ENCODE results near the gene ZNF30.
"Not testable (repeated sequence)": the region's sequence is repeated elsewhere in the genome, so short reads cannot be mapped to it uniquely, and the experiment has no call there.

ZNF30 gene

DNA sequence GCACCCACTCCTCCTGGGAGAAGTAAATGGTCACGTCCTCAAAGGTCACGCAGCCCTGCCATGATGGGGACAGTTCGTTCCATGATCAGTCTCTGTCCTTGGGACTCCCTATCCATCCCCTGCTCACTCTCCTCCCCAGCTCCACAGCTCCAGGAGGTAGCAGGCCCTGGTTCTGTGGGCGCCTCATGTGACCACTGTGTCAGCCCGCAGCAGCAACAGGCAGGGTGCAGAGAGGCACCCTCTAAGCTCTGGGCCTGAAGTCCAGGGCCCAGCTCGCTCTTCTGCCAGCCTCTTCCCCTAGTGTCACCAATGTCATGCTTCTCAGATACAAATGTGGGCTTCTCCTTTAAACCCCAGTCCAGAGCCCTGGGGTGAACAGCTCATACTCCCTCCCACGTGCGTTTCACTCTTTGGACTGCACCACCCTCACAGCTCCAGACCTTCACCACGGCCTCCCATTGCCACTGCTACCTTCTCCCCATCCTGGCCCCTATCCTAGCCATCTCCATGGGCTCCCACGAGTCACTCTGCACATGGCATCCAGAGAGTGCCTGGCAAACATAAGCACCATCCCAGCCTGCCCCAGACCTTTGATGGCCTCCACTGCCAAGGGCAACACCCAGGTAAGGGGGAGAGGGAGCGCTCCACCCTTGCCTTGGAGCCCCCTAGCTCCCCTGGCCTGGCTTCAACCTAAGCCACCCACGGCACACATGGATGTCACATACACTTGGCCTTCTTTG lies 34.4 kb downstream of the ZNF30 start:
- DNase-seq = no peak

DNA sequence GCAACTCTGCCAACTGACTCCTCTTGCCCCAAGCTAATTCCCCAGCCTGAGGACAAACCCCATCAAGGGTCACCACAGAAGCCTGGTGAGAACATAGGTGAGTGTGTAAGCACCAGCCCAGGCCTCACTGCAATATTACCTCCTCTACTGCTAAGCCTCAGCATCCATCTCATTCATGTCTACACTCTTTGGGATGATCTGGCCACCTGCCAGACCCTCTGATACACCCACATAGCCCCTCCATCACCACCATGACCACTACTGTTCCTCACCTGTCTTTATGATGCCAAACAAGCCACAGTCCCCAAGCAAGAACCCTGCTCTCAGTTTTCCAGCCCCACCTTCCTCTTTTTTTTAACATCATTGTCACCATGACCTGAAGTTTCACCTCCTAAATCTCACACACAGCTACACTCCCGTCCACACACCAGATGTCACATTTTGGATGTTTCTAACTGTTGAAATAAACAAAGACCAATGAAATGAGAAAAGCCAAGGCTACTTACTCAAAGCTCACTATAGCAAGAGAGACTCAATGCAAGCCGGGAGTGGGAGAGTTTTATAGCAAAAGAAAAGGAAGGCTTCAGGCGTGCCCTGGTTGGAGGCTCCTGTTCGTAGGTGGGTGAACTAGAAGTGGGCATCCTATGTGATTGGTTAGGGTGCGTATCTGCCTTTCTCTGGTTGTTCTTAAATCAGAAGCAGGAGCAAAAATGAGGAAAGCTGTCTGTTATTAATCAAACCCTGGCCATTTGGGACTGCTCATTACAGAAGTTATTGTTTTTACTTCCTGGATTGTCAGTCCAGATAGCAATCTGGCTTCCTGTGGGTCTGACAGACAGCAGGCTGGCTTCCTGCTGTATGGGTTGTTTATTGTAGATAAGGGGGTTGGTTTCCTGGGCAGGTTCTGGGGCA lies 35.3 kb downstream of the ZNF30 start:
- no peak for DNase-seq

DNA sequence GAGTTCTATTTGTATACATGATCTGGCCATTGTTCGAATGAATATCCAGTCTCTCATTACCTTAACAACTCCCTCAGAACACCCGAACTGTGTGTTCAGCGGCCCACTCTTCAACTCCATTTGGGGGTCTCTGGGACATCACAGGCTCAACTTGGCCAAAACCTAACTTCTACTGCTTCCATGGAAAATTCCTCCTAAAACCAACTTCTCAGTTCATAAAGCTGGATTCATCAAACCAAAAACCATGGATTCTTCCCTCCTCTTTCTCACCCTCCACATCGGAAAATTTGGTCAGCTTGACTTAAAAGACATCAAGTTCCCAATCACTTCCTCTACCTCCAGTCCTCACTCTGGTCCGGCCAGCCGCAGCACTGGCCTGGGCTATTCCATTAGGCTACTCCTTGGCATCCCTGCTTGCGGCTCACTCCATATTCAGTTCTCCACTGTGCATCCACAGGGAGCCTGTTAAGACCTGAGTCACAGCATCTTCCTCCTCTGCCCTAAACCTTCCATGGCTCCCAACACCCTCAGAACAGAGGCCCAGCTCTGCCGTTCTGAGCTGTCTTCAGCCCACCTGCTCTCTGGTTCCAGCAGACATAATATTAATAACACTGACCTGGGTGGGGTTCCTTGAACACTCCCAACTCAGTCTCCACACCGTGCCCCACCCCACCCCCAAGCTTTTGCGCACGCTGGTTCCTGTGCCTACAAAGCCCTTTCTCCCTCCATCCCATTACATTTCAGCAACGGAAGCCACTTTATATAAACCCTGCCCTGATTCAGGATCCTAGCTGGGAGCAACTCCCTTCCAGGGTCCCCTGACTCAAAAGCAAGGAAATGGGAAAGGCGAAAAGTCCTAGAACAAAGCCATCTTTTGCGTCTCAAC lies 36.2 kb downstream of the ZNF30 start:
- no peak for DNase-seq

DNA sequence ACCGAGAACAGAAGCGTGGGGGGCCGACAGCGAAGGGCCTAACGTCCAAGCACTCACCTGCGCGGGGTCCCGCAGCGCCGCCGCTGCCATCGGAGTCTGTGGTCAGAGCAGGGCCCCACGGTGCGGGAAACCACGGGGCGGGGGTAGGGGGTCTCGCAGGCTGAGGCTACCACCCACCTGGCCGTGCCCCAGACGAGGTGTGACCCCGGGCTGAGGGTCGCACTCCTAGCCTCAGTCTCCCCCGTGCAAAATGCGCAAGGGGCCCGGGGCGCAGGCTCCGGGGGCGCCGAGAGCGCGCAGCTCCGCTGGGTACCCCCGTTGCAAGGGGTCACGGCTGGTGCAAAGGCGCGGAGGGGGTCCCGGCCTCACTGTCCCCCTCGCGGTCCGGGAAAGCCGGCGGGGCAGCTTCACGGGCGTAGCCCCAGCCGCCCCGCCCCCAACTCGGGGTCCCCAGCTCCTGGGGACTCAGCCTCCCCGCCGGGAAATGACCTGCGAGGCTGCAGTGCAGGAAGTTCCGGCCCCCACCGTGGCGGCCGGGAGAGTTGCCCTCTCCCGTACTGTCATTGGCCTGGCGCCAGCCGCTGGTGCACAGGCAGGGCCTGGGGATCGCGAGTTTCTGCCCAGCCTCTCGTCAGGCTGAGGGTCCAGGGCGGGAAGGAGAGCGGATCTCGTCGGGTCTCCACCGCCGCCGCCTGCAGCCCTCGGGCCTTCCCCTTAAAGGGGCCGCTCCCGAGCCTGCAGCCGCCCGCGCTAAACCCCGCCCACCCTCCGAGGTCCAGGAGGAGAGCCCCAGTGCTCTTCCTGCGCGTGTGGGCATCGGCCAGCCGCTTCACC lies 37.1 kb downstream of the ZNF30 start, which contains the start of gene ZNF792:
TSS of gene ZNF792 (minus strand) at position 657 of the 834 bp plus-strand sequence. CDS start at position 90, 567 bp downstream.
- DNase-seq = peak; percentile 11

DNA sequence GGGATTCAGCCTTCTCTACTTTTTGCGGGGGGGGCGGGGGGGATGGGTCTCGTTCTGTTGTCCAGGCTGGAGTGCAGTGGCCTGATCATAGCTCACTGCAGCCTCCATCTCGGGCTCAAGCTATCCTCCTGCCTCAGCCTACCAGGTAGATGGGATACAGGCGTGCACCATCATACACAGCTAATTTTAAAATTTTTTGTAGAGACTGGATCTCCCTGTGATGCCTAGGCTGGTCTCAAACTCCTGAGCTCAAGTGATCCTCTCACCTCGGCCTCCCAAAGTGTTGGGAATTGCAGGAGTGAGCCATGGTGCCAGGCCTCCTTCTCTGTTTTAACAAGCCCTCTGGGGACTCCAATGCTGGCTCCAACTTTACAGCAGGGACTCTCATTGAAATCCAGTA lies 37.9 kb downstream of the ZNF30 start:
- DNase-seq = no peak

DNA sequence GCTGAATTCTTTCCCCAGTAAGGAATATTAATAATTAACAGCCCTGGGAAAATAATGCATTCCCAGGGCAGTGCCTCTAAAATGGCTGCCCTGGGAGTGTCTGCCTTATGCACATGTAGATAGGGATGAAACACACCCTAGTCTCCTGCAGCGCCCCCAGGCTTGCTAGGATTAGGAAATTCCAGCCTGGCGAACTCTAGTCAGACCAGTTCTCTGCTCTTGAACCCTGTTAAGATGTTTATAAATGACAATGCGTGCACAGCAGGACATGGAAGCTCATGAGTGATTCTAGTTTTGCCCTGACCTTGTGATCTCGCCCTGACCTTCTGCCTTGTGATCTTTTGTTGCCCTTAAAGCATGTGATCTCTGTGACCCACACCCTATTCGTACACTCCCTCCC lies 38.8 kb downstream of the ZNF30 start:
- DNase-seq = not testable (repeated sequence)

DNA sequence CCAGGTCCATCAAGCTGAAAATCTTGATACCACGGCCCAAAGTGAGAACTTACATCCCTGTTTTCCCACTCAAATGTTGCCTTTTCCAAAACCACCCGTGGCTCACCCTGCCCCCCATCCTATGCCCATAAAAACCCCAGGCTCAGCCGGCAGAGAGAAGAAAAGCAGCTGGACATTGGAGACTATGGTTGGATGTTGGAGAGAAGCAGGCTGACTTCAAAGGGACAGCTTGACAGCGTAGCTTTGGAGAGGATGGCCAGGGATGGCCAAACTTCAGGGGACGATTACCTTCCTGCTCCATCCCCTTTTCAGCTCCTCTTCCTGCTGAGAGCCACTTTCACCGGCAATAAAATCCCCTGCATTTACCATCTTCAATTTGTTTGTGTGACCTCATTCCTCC lies 40.8 kb downstream of the ZNF30 start:
- no peak for DNase-seq

DNA sequence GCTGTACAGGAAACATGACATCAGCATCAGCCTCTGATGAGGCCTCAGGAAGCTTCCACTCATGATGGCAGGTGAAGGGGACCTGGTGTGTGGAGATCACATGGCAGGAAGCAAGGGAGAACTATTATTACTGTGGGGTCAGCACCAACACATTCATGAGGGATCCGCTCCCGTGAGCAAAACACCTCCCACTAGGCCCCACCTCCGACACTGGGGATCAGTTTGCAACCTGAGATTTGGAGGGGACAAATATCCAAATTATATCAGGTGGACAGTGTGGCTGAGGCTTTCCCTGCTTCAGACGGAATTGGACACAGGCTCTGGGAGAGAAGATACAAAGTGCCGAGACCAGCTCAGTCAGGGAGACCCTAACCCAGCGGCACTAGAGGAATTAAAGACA lies 43.0 kb downstream of the ZNF30 start:
- no peak for DNase-seq

DNA sequence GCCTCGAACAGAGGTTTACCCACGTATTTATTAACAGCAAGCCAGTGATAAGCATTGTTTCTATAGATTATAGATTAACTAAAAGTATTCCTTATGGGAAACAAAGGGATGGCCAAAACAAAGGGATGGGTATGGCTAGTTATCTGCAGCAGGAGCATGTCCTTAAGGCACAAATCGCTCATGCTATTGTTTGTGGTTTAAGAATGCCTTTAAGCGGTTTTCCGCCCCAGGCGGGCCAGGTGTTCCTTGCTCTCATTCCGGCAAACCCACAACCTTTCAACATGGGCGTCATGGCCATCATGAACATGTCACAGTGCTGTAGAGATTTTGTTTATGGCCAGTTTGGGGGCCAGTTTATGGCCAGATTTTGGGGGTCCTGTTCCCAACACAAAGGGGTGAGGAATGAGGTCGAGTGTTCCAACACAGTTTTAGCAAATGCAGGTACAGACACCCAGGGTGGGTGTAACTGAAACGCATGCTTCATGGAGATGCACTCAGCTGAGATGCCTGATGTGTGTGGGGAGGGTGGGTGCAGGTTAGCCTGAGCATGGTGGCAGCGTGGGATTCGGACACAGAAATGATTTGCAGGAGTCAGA lies 43.6 kb downstream of the ZNF30 start:
- DNase-seq = not testable (repeated sequence)

DNA sequence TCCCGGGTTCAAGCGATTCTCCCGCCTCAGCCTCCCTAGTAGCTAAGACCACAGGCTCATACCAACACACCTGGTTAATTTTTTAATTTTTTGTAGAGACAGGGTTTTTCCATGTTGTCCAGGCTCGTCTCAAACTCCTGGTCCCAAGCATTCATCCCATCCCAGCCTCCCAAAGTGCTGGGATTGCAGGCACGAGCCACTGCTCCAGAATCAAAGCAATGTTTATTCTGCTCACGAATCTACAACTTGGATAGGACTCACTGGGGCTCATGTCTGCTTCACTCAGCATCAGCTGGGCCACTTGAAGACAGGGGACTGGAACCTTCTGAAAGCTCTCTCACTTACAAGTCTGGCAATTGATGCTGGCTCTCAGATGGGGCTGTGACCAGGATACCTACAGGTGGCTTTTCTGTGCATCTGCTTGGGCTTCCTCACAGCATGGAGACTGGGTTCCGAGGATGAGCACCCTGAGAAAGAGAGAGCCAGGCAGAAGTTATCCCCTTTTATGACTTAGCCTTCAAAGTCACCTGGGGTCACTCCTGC lies 45.5 kb downstream of the ZNF30 start:
- DNase-seq = no peak

DNA sequence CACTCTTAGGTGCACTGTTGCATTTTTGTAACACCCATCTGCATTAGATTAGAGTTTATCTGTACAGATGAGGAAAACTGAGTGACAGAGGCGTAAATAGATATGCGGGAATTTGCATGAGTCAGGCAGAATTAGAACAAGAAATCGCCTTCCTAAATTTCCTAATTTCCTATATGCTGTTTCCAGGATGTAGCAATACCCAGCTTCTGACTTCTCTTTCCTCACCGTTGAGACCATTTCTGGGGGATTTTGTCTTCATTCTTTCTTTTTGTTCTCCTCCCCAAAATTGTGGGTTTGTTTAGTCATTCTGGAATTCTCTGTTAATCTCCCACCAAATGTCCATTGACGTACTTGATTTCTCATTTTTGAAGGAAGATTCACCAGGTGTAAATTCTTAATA lies 47.9 kb downstream of the ZNF30 start:
- no peak for DNase-seq

DNA sequence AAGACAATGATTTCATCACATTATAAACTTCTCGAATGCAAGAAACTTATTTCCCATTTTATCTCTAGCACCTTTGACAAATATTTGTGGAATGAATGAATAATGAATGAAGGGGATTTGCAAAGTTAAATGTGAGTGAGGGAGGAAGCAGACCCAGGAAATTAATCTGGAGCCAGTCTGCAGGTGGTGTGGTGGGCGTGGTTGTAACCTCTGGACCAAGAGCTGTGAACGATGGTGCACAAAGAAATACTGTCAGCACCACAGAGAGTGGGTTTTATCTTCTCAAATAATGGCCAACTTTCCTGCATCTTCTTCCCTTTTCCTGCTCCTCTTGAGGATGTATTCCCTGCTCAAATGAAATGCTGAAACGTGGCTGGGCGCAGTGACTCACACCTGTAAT lies 48.4 kb downstream of the ZNF30 start:
- DNase-seq = no peak

DNA sequence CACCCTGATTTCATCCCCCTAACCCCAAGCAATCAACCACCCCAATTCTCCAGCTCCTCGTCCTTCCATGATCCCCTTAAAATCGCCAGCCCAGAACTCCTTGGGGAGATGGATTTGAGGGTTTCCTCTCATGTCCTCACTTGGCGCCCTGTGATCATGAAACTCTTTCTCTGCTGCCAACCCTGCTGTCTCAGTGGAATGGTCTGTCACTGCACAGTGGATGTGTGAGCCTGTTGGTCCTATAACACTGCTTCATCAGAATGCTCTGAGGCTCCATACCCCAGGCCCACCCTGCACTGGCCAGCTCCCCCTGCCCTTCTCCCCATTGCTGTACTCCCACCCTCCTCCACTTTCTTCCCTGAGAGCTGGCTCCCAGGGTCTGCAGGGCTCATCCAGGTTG lies 49.9 kb downstream of the ZNF30 start:
- no peak for DNase-seq

DNA sequence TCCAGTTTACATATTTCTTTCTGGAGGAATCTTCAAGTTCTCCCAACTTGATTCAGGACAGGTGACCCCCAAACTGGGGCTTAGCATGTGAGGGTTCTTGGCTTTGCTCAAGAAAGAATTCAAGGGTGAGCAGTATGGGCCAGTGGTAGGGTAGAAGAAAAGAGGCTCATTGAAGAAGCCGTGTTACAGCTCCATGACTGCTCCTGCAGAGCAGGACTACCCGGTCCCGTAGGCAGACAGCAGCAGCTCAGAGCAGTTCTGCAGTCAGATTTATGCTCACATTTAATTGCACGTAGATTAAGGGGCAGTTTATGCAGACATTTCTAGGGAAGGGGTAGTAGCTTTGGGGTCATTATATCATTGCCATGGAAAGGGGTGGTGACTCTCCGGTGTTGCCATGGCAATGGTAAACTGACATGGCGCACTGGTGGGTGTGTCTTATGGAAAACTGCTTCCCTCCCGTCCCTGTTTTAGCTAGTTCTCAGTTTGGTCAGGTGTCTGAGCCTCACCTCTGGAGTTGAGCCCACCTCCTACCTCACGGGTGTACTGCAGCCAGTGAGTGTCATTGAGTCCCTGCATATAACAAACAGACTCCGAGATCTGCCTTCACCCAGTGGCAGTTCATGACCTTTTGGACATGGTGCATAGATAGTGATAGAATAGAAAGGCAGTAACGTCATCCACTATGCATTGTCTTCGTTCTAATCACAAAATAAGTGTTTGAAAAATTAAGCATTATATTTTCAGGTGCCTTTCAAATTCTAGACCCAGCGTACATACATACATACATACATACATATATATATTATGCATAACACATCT lies 53.3 kb downstream of the ZNF30 start:
- DNase-seq = no peak

DNA sequence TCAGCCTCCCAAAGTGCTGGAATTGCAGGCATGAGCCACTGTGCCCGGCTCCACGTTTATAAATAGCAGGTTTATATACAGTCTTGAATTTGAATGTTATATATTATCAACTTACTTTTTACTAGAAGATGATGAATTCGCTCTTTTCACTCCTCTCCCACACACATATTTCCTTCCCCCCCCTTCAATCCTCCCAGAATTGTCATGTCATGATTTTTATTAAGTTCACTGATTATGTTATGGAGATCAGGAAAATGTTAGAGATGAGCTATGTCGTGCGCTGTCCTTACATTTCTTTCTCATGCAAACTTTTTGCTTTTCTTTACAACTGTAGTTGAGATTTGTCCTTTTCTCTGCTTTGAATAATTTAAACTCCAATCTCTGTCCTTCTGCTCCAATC lies 55.6 kb downstream of the ZNF30 start:
- DNase-seq = no peak

DNA sequence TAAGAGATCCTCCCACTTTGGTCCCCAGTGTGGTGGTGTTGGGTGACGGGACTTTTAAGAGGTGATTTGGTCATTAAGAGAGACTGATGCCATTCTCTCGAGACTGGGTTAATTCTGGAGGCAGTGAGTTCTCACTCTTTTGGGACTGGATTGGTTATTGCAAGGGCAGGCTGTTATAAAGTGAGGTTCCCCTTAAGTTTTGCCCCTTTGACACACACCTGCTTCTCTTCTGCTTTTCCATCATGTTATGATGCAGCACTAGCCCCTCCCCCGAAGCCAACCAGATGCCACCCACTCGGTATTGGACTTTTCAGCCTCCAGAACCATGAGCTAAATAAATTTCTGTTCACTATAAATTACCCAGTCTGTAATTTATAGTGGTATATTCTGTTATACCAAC lies 57.1 kb downstream of the ZNF30 start:
- DNase-seq = no peak

DNA sequence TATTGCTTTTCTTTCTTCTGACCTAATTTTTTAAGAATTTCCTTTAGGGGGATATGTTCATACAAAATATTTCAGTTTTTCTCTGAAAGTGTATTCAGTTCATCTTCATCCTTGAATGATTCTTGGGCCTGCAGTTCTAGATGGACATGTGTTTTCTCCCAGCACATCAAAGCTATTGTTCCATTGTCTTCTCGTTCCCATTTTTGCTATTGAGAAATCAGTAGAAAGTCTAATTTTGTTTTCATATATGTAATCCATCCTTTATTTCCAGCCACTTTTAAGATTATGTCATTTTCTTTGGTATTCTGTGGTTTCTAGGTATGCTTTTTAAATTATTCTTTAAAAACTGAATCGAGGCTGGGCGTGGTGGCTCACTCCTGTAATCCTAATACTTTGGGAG lies 57.6 kb downstream of the ZNF30 start:
- no peak for DNase-seq

DNA sequence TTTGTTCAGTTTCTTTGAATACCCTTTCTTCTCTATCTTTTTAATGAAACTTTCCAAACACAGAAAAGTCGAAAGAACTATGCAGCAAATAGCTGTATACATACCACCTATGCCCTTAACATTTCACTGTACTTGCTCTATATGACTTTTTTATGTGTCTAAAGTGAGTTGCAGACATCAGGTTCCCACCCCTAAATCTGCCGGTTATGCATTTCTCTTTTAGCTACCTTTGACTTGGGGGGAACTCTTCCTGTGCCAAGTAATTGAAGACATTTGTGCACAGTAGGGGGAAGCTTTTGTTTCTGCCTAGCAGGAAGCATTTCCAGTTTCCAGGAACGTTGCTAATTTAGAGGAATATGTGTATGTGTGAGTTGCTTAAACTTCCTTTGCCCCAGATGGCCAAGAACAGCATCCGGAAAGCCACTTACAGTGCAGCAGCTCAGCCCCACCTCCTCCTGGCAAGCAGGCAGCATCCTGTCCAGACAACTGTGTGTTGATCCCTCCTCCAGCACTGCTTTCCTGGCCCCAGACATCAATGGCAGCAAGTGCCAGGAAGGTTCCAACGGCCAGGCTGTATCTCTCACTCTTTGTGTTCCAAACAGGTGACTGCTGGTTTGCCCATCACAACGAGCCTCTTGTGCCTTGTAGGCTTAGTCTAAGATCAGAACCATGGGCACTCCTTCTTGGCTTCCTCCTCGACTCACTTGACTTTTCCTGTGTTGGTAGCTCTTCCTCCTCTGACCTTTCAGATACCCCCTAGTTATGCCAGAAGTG lies 58.7 kb downstream of the ZNF30 start:
- no peak for DNase-seq

DNA sequence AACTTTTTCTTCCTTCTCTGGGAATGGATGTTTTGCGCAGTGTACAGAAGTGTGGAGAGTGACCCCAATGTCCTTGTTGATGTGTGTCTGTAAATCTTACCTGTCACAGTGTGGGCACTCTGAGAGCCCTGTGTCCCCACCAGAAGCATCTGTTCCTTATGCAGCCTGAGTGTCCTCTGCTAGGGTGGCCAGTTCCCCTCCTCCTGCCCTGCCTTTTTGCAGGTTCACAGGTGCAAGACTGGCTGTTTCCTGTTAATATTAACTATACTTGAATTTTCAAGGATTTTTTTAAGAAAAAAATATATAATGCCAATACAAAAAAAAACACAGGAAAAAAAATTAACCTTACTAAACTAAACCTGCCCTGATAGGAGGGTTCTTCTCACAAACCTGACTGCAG lies 61.4 kb downstream of the ZNF30 start:
- DNase-seq = no peak

DNA sequence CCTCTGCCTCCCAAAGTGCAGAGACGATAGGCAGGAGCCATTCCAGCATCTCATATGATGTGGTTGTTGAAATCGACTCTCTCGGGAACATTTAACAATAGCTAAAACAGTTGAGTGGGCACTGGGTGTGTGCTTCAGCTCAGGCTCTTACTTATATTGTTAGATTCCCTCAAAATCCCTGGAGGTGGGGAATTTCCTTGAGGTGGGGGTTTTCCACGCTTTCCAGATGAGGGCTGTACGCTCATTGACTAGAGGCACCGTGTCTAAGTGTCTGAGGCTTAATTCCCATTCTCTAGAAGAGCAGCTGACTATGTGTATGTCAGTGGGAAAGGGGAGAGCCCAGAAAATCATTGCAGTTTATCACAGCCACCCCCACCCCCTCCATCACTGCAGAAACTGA lies 62.6 kb downstream of the ZNF30 start:
- no peak for DNase-seq

Measured in amniotic stem cell (primary cell).